COLO668 (cell line): ENCODE data around the gene ZHX3.

Experiments
- DNase-seq: peaks from one replicate; lab custom pipeline; 2025; ENCODE audit not compliant: unreplicated experiment; lab: John Stamatoyannopoulos, UW

ZHX3 gene

GRCh38 chr20:41300383-41300782, 17.1 kb downstream of the ZHX3 start:
- no peak for DNase-seq

- no peak for DNase-seq
Measured at GRCh38 chr20:41299899-41300298, 17.6 kb downstream of the ZHX3 start.

DNA sequence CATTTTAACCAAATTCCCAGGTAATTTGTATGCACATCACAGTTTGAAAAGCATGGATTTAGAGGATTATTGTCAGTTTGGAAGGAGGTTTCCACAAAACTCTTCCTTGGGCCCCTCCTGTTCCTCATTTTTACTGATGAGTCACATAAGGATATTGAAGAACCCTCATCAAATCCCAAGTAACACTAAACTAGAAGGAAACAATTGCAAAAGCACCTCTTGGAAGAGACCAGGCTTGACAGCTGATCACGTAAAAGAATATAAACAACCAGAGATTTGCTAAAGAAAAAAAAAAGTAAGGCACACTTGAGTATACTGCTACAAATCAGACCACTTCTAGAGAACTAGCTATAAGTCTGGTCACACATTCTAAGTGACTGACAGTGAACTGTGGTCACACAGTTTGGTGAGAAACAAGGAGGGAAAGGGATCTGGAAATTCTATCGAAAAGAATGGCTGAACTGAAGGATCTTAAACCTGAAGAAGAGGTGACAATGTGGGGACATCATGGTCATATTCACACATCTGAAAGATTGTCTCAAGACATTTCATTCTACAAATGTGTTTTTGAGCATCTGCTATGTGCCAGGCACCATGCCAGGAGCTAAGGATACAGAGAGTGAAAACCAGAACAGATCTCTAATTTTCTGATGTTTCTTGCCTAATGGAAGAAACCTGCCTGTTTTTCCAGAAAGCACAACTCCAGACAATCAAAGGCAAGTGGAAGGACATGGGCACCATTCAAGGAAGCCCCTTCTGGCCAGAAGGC, 24.1 kb downstream of the ZHX3 start:
- DNase-seq, result no peak

DNA sequence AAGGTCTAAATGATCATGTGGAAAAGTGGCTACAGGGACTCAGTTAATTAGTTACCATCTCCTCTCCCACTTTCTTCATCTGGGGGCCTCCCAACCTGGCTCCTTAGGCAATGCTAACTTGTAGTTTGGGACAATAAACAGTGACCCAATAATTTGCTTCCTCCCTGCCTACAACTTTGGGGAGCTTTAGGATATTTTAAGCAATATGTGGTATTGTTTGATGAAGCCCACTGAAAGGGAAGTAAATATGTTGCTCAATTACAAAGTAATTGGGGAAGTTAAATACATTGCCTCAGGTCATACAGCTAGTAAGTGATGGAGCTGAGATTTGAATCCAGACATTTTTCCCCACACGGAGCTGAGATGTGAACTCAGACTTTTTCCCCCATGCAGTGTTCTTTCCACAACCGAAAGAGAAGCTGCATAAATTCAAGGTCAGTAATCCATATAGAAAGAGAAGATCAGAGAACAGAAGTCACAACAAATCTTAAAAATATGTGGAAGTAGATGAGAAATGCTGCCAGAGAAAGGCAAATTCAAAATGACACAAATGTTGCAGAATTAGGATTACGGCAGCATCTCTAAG, 26.6 kb downstream of the ZHX3 start:
- no peak for DNase-seq

DNA sequence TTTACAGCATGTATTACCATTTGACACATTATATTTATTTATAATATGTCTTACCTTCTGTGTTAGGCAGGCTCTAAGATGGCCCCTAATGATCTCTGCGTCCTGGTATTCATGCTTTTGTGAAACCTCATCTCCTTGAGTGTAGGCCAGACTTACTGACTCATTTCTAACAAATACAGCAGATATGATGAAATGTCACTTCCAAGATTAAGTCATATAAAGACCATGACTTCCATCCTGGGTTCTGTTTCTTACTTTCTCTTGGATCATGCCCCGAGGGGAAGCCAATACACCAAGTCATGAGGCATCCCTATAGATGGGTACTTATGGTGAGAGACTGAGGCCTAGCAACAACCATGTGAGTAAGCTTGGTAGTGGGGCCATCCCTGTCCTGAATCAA, 30.2 kb downstream of the ZHX3 start:
- DNase-seq, result no peak

DNA sequence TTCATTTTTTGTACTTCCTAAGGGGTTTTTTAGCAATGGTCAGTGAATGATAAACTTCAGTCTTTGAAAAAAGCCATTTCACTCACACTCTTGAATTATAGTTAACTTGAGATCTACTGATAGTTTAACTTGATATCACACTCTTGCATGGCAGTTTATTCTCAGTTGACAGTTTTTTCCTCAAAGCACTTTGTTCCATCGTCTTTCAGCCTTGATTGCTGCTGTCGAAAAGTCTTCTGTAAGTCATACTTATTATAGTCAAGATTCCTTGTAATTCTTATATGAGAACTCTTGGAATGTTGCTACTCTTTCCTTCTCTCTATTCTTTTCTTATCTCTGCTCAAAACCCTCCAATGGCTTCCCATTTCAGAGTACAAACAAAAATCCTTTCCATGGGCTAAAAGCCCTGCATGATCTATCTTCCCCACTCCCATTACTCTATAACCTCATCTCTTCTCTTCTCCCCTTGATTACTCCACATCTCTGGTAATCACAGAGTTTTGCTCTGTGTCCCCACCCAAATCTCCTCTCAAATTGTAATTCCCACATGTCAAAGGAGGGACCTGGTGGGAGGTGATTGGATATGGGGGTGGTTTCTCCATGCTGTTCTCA, 31.2 kb downstream of the ZHX3 start:
- no peak for DNase-seq

DNA sequence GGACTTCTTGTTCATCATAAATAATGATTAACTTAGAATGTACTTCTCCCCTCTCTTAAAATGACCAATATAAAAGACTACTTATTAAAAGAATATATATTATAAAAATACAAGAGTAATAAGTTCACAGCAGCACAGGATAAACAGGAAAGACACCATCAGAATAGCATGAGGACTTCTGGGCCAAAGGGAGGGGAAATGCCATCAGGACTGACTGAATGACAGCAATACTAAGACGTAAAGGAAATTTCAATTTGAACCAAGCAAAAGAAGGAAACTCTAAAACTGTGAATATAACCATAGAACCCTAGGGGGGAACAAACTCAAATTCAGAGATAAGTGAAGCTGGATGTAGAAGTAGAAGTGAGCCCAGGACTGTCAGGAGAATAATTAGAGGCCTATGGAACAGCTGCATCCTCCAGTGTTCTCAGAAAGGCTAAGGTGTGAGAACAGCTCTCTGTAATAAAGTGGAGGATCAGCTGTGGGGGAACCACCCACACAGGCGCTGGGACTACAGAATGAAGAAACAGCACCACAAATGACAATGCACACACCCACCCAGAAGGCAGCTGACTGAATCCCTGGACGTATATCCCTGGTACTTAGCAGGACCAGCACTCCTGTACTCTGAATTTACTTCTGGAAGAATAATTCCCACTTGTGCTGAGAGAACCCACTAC, 37.8 kb downstream of the ZHX3 start:
- no peak for DNase-seq

DNA sequence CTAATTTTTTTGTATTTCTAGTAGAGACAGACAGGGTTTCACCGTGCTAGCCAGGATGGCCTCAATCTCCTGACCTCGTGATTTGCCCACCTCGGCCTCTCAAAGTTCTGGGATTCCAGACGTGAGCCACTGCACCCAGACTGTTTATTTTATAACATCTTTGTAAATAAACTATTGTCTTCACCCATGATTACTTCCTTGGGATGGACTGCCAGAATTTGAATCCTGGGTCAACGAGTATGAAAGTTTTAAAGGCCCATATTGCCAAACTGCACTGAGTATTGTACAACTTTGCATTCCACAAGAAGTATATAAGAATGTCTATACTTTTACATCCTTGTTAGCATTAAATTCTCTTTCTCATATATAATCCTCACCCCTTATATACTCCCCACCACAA, 38.6 kb downstream of the ZHX3 start:
- no peak for DNase-seq

GRCh38 chr20:41277049-41277448, 40.5 kb downstream of the ZHX3 start:
- no peak for DNase-seq

DNA sequence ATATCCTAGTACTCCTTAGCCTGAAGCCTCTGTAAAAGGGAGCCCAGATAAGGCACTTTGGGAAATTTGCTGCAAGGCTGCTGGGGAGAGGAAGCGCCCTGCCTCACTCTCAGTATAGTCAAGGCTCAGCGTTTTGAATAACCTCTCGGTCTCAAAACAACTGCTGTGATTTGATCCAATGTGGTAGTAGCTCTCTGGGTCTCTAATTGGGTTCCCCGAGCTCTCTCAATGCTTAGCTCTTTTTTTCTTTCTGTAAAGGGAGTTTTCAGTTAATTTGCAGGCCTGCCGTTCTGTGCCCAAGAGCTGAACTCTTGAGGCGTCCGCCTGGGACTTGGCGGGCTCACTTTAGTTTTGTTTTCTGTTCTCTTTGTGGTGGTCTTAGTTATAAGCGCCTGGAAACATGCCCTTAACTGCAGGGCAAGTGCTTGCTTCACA, 41.2 kb downstream of the ZHX3 start:
- DNase-seq, result no peak

GRCh38 chr20:41275301-41275731, 42.2 kb downstream of the ZHX3 start:
- no peak for DNase-seq

- DNase-seq, result no peak
Measured at GRCh38 chr20:41274152-41274551, 43.4 kb downstream of the ZHX3 start.

DNA sequence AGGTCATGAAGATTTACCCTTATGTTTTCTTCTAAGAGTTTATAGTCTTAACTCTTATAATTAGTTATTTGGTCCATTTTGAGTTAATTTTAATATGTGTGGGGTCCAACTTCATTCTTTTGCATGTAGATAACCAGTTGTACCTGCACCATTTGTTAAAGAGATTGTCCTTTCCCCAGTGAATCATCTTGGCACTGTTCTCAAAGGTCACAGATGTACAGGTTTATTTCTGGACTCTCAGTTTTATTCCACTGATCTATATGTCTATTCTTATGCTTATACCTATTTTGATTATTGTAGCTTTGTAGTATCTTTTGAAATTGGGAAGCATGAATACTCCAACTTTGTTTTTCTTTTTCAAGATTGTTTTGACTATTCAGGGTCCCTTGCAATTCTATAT, 44.1 kb downstream of the ZHX3 start:
- no peak for DNase-seq

- DNase-seq, result no peak
Measured at GRCh38 chr20:41272339-41272738, 45.2 kb downstream of the ZHX3 start.

DNA sequence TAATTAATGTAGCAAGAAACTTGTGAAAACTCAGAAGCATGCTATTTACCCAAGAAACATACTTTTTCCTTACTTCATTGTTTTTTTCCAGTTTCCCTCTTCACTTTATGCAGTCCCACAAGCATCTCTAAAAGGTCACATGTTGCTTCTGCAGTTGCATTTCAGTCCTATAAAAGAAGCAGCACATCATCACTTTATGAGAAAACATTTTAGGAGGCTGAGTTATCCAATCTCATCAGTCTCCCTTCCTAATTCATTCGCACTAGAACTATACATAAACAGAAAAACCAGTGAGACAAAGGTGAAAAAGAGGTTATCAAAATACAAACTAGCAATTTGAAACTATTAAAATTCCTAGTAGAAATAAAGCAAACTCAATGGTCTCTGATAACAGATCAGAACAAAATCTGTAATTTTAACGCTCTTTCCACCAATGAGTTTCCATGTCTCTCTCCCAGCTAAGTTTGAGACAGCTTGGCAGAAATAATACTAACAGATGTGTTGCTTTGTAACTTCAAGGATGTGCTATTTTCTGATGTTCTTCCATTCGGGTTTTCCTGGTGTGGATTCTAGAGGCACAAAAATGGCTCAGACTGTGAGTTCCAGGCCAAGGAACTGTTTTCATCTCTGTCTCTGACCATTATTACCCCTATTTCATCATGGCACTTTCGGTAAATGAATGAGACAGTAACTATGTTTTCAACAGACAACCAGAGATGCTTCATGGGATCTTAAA, 48.4 kb downstream of the ZHX3 start:
- DNase-seq, result no peak

GRCh38 chr20:41268402-41268801, 49.1 kb downstream of the ZHX3 start:
- DNase-seq, result no peak

- no peak for DNase-seq
Measured at GRCh38 chr20:41265938-41266337, 51.6 kb downstream of the ZHX3 start.

GRCh38 chr20:41264819-41265218, 52.7 kb downstream of the ZHX3 start:
- no peak for DNase-seq

- DNase-seq, result no peak
Measured at GRCh38 chr20:41261790-41262717, 55.5 kb downstream of the ZHX3 start.

DNA sequence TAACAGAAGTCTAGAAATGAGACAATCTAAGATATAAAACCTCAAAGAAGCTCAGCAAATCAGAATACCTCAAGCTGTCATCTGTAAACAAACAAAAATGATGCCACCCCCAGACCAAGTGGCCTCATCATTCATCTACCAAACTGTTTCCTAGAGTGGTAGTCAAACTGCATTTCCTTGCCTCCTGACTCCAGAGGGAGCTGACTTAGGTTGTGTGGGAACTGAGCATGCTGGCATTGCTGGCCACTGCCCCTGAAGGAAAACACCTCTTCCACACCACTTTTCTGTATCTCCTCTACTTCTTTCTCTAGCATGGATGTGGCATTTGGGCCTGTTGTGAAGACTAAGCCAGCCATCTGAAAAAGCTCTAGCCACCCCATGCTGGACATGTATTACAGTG, 56.3 kb downstream of the ZHX3 start:
- DNase-seq, result no peak
